SU-DHL-6 (cell line): ENCODE results near the gene LCP2.

Experiments used
- CTCF ChIP-seq: fragments of 200-600 bp; sonication (generic); IDR thresholded peaks from one replicate; pipeline ENCODE4 v1.5.1; 2017; ENCODE audit warnings: antibody characterized with exemption, mild to moderate bottlenecking, low read length, moderate library complexity; ENCODE audit not compliant: insufficient read depth, poor library complexity, severe bottlenecking
- EZH2phosphoT487 ChIP-seq: fragments of 200-600 bp; sonication (generic), shearing (Covaris generic); conservative IDR thresholded peaks from 2 replicates; pipeline ENCODE4 v1.6.1; 2018; ENCODE audit warnings: mild to moderate bottlenecking, antibody characterized with exemption, low read length, moderate library complexity, mixed read lengths

GRCh38 chr5:170319301-170319700 lies 21.7 kb upstream of the LCP2 start:
- TF ChIP-seq CTCF = no peak
- TF ChIP-seq EZH2phosphoT487 = no peak
